ENCODE measurements around the gene HOXC4.

Gene HOXC4

GRCh38 chr12:54015018-54015931 is 38.4 kb upstream of the HOXC4 start (continued):
- TF ChIP-seq ZNF426 (tag by site-specific recombination; IDR thresholded peaks at IDR 0.05) = no peak
- no peak for TF ChIP-seq ZNF510 (tag by site-specific recombination; IDR thresholded peaks at IDR 0.05; ENCODE audit: insufficient replicate concordance)
- no peak for TF ChIP-seq ZSCAN5A (tag by site-specific recombination; IDR thresholded peaks at IDR 0.05)
- TF ChIP-seq ZNF146 (tag by site-specific recombination; IDR thresholded peaks at IDR 0.05) = no peak
- no peak for TF ChIP-seq ZNF184 (tag by site-specific recombination; IDR thresholded peaks at IDR 0.05)
- TF ChIP-seq, protein P1, sequence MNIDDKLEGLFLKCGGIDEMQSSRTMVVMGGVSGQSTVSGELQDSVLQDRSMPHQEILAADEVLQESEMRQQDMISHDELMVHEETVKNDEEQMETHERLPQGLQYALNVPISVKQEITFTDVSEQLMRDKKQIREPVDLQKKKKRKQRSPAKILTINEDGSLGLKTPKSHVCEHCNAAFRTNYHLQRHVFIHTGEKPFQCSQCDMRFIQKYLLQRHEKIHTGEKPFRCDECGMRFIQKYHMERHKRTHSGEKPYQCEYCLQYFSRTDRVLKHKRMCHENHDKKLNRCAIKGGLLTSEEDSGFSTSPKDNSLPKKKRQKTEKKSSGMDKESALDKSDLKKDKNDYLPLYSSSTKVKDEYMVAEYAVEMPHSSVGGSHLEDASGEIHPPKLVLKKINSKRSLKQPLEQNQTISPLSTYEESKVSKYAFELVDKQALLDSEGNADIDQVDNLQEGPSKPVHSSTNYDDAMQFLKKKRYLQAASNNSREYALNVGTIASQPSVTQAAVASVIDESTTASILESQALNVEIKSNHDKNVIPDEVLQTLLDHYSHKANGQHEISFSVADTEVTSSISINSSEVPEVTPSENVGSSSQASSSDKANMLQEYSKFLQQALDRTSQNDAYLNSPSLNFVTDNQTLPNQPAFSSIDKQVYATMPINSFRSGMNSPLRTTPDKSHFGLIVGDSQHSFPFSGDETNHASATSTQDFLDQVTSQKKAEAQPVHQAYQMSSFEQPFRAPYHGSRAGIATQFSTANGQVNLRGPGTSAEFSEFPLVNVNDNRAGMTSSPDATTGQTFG (tag by site-specific recombination; IDR thresholded peaks at IDR 0.05; ENCODE audit: borderline replicate concordance) = no peak
- TF ChIP-seq ZNF311 (tag by site-specific recombination; IDR thresholded peaks at IDR 0.05; ENCODE audit: borderline replicate concordance) = no peak
- TF ChIP-seq ZNF16 (tag by site-specific recombination; IDR thresholded peaks at IDR 0.05; ENCODE audit: low read depth) = no peak
- no peak for TF ChIP-seq ZNF37A (tag by site-specific recombination; IDR thresholded peaks at IDR 0.05)
- TF ChIP-seq SCRT2 (tag by site-specific recombination; IDR thresholded peaks at IDR 0.05) = no peak
- no peak for TF ChIP-seq ZNF704 (tag by site-specific recombination; IDR thresholded peaks at IDR 0.05)
- no peak for TF ChIP-seq RBAK (tag by site-specific recombination; IDR thresholded peaks at IDR 0.05)
- TF ChIP-seq ZNF629 (tag by site-specific recombination; IDR thresholded peaks at IDR 0.05) = no peak
- TF ChIP-seq GLIS2 (tag by site-specific recombination; IDR thresholded peaks at IDR 0.05) = no peak
- TF ChIP-seq ZNF654 (tag by site-specific recombination; IDR thresholded peaks at IDR 0.05; ENCODE audit: low read depth) = no peak
- TF ChIP-seq, protein P2, sequence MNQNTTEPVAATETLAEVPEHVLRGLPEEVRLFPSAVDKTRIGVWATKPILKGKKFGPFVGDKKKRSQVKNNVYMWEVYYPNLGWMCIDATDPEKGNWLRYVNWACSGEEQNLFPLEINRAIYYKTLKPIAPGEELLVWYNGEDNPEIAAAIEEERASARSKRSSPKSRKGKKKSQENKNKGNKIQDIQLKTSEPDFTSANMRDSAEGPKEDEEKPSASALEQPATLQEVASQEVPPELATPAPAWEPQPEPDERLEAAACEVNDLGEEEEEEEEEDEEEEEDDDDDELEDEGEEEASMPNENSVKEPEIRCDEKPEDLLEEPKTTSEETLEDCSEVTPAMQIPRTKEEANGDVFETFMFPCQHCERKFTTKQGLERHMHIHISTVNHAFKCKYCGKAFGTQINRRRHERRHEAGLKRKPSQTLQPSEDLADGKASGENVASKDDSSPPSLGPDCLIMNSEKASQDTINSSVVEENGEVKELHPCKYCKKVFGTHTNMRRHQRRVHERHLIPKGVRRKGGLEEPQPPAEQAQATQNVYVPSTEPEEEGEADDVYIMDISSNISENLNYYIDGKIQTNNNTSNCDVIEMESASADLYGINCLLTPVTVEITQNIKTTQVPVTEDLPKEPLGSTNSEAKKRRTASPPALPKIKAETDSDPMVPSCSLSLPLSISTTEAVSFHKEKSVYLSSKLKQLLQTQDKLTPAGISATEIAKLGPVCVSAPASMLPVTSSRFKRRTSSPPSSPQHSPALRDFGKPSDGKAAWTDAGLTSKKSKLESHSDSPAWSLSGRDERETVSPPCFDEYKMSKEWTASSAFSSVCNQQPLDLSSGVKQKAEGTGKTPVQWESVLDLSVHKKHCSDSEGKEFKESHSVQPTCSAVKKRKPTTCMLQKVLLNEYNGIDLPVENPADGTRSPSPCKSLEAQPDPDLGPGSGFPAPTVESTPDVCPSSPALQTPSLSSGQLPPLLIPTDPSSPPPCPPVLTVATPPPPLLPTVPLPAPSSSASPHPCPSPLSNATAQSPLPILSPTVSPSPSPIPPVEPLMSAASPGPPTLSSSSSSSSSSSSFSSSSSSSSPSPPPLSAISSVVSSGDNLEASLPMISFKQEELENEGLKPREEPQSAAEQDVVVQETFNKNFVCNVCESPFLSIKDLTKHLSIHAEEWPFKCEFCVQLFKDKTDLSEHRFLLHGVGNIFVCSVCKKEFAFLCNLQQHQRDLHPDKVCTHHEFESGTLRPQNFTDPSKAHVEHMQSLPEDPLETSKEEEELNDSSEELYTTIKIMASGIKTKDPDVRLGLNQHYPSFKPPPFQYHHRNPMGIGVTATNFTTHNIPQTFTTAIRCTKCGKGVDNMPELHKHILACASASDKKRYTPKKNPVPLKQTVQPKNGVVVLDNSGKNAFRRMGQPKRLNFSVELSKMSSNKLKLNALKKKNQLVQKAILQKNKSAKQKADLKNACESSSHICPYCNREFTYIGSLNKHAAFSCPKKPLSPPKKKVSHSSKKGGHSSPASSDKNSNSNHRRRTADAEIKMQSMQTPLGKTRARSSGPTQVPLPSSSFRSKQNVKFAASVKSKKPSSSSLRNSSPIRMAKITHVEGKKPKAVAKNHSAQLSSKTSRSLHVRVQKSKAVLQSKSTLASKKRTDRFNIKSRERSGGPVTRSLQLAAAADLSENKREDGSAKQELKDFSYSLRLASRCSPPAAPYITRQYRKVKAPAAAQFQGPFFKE (tag by site-specific recombination; IDR thresholded peaks at IDR 0.05; ENCODE audit: borderline replicate concordance) = no peak
- TF ChIP-seq ZBTB21 (tag by site-specific recombination; IDR thresholded peaks at IDR 0.05) = no peak
- no peak for TF ChIP-seq ZNF223 (tag by site-specific recombination; IDR thresholded peaks at IDR 0.05)
- TF ChIP-seq ZNF2 (tag by site-specific recombination; IDR thresholded peaks at IDR 0.05) = 0 out of 2 replicates have a peak, but pooled peaks have one; percentile 15
- TF ChIP-seq, protein P3, sequence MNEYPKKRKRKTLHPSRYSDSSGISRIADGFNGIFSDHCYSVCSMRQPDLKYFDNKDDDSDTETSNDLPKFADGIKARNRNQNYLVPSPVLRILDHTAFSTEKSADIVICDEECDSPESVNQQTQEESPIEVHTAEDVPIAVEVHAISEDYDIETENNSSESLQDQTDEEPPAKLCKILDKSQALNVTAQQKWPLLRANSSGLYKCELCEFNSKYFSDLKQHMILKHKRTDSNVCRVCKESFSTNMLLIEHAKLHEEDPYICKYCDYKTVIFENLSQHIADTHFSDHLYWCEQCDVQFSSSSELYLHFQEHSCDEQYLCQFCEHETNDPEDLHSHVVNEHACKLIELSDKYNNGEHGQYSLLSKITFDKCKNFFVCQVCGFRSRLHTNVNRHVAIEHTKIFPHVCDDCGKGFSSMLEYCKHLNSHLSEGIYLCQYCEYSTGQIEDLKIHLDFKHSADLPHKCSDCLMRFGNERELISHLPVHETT (tag by site-specific recombination; IDR thresholded peaks at IDR 0.05) = no peak
- TF ChIP-seq, protein P4, sequence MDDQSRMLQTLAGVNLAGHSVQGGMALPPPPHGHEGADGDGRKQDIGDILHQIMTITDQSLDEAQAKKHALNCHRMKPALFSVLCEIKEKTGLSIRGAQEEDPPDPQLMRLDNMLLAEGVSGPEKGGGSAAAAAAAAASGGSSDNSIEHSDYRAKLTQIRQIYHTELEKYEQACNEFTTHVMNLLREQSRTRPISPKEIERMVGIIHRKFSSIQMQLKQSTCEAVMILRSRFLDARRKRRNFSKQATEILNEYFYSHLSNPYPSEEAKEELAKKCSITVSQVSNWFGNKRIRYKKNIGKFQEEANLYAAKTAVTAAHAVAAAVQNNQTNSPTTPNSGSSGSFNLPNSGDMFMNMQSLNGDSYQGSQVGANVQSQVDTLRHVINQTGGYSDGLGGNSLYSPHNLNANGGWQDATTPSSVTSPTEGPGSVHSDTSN (CRISPR knock-in tag; IDR thresholded peaks at IDR 0.05) = no peak
- TF ChIP-seq KLF9 (tag by site-specific recombination; IDR thresholded peaks at IDR 0.05; ENCODE audit: low read depth) = no peak
- no peak; the same call in 1 of the 2 replicates for TF ChIP-seq ZNF366 (tag by site-specific recombination; conservative IDR thresholded peaks at IDR 0.05)
- TF ChIP-seq ZSCAN23 (tag by site-specific recombination; IDR thresholded peaks at IDR 0.05) = no peak

All from HEK293 (cell line).